Endothelial cell of umbilical vein (primary cell): ENCODE results near the gene POLR2B. TPM values are rescaled to one million over a fixed set of nuclear protein-coding genes. Genes with fewer than 3 reads are reported as not detected.

Experiments
- BruUV-seq: library from RNA; stranded (reverse); fragments of 400-500 nt; replicated peaks from 2 replicates; lab custom pipeline; 2021; lab: Mats Ljungman, UMichigan
- CTCF ChIA-PET: fragments of 300-600, 350-600 bp; sonication (Branson Sonifier 250); formaldehyde crosslinking; loops from one replicate; lab custom pipeline; 2021; ENCODE audit warnings: antibody characterized with exemption, inconsistent platforms; lab: Charles Lee
- POLR2A ChIA-PET: fragments of 300-600, 350-600 bp; sonication (Branson Sonifier 250); formaldehyde crosslinking; loops from one replicate; lab custom pipeline; 2021; ENCODE audit warnings: antibody characterized with exemption, inconsistent platforms; lab: Charles Lee
- DNase-seq: peaks from one replicate; pipeline ENCODE4 v3.0.0-alpha.2; 2011; ENCODE audit warnings: low read depth, low spot score
- FAIRE-seq: peaks from 2 replicates; lab custom pipeline; 2011; peaks lifted over from hg19 to GRCh38; lab: Jason Lieb, UNC
- H2AFZ ChIP-seq: 2 replicates; pipeline ENCODE4 v1.6.0; 2012; ENCODE audit warnings: low read depth, low read length, control low read depth, inconsistent platforms
- H3K27ac ChIP-seq: 2 replicates; pipeline ENCODE4 v1.5.1; 2011; ENCODE audit warnings: low read depth, mild to moderate bottlenecking, control low read depth, low read length, moderate library complexity; ENCODE audit not compliant: insufficient read depth
- H3K27me3 ChIP-seq, 2 experiments: 2 replicates each; pipeline versions ENCODE4 v1.6.0 to v1.6.1; 2011; ENCODE audit warnings: low read length in 2 of 2, mixed read lengths in 1 of 2; ENCODE audit not compliant: control insufficient read depth in 2 of 2, insufficient read depth in 2 of 2
- H3K36me3 ChIP-seq, 2 experiments: 2 replicates in 1 of 2; 3 replicates in 1 of 2; pipeline ENCODE4 v1.5.1; 2011; ENCODE audit warnings: low read length in 2 of 2, mild to moderate bottlenecking in 1 of 2, moderate library complexity in 1 of 2; ENCODE audit not compliant: control insufficient read depth in 2 of 2, insufficient read depth in 2 of 2; ENCODE audit errors: extremely low read depth in 1 of 2
- H3K4me1 ChIP-seq: 3 replicates; pipeline ENCODE4 v1.5.1; 2011; ENCODE audit warnings: mild to moderate bottlenecking, low read length; ENCODE audit not compliant: control insufficient read depth, insufficient read depth; ENCODE audit errors: extremely low read depth
- H3K4me2 ChIP-seq: 2 replicates; pipeline ENCODE4 v1.6.1; 2011; ENCODE audit warnings: low read length, control low read depth, mixed read lengths; ENCODE audit not compliant: insufficient read depth
- H3K4me3 ChIP-seq, 3 experiments: fragments of 200-600 bp in 1 of 3; sonication (generic), shearing (Covaris generic) in 1 of 3; replicated peaks in 1 of 3; 2 replicates each; pipeline ENCODE4 v1.5.1; 2011 to 2016; ENCODE audit warnings: control low read depth in 3 of 3, low read length in 3 of 3, mild to moderate bottlenecking in 2 of 3, inconsistent platforms in 1 of 3, low read depth in 1 of 3, moderate library complexity in 1 of 3; ENCODE audit not compliant: insufficient read depth in 1 of 3
- H3K79me2 ChIP-seq: 2 replicates; pipeline ENCODE4 v1.6.0; 2012; ENCODE audit warnings: low read length, inconsistent platforms; ENCODE audit not compliant: control insufficient read depth, insufficient read depth
- H3K9ac ChIP-seq: replicated peaks from 2 replicates; pipeline ENCODE3; 2011; ENCODE audit warnings: low read length, control low read depth; ENCODE audit not compliant: insufficient read depth; ENCODE audit errors: extremely low read depth
- H3K9me1 ChIP-seq: replicated peaks from 3 replicates; pipeline ENCODE4 v1.6.0; 2011; ENCODE audit warnings: mild to moderate bottlenecking, low read length; ENCODE audit not compliant: control insufficient read depth, insufficient read depth; ENCODE audit errors: extremely low read depth
- H3K9me3 ChIP-seq: replicated peaks from 2 replicates; pipeline ENCODE4 v1.5.1; 2012; ENCODE audit warnings: low read length, inconsistent platforms; ENCODE audit not compliant: control insufficient read depth, insufficient read depth
- H4K20me1 ChIP-seq: replicated peaks from 2 replicates; pipeline ENCODE3; 2011; ENCODE audit warnings: mild to moderate bottlenecking, low read length; ENCODE audit not compliant: control insufficient read depth, insufficient read depth; ENCODE audit errors: extremely low read depth
- EZH2 ChIP-seq: IDR thresholded peaks from 2 replicates; pipeline ENCODE4 v1.6.1; 2012; ENCODE audit warnings: borderline replicate concordance, low read depth, mild to moderate bottlenecking, moderate library complexity, low read length, inconsistent platforms; ENCODE audit not compliant: severe bottlenecking
- FOS ChIP-seq: IDR thresholded peaks from 2 replicates; pipeline ENCODE4 v1.6.1; 2011; ENCODE audit warnings: mild to moderate bottlenecking, low read length, moderate library complexity, borderline replicate concordance; ENCODE audit not compliant: insufficient read depth
- GATA2 ChIP-seq: IDR thresholded peaks from 2 replicates; pipeline ENCODE4 v1.7.0; 2011; ENCODE audit warnings: low read depth, mild to moderate bottlenecking, moderate library complexity, mixed read lengths, low read length; ENCODE audit not compliant: insufficient read length, insufficient read depth
- JUN ChIP-seq: IDR thresholded peaks from 2 replicates; pipeline ENCODE4 v1.6.1; 2011; ENCODE audit warnings: borderline replicate concordance, low read depth; ENCODE audit not compliant: insufficient read length, insufficient read depth
- MYC ChIP-seq: IDR thresholded peaks from one replicate; pipeline ENCODE4 v1.6.1; 2011; ENCODE audit warnings: mild to moderate bottlenecking, low read depth, low read length
- POLR2A ChIP-seq: IDR thresholded peaks from 2 replicates; pipeline ENCODE4 v1.6.1; 2012; ENCODE audit warnings: low read depth, mild to moderate bottlenecking, control low read depth, low read length
- POLR2AphosphoS5 ChIP-seq: IDR thresholded peaks from 2 replicates; pipeline ENCODE4 v1.6.1; 2012; ENCODE audit warnings: low read depth, mild to moderate bottlenecking, control low read depth, low read length, moderate library complexity; ENCODE audit not compliant: insufficient read depth
- dilution Hi-C: fragments of 300-500 bp; cut with MboI; formaldehyde crosslinking; loops from one replicate; pipeline ENCODE4 v1.15.0; 2019; ENCODE audit warnings: low sequenced_read_pairs; ENCODE audit not compliant: extremely low pct_ligation_motif_present
- intact Hi-C: fragments of 100-400 bp; cut with micrococcal nuclease; formaldehyde crosslinking; loops from one replicate; pipeline ENCODE4 v1.10.0; 2022
- polyA plus RNA-seq, 4 experiments: library from polyadenylated mRNA; depleted of rRNA in 3 of 4; stranded (reverse) in 3 of 4; unstranded in 1 of 4; fragments of >200 nt; gene quantifications; 2 replicates each; pipeline versions ENCODE4 v1.2.1 to v1.2.3, GENCODE V29; 2011 to 2012; ENCODE audit warnings: missing spikeins in 1 of 4
- total RNA-seq: library from RNA; stranded (reverse); gene quantifications from 2 replicates; pipeline ENCODE4 v1.2.3, GENCODE V29; 2021
- TF ChIP-seq, protein P1 (sequence below), 2 donors: IDR thresholded peaks; 1 replicate in 1 of 2; 2 replicates in 1 of 2; pipeline ENCODE4 v1.5.1; 2011; ENCODE audit warnings: low read length in 2 of 2, mild to moderate bottlenecking in 2 of 2, moderate library complexity in 2 of 2, control low read depth in 1 of 2, inconsistent platforms in 1 of 2, low read depth in 1 of 2; ENCODE audit not compliant: insufficient read depth in 1 of 2; ENCODE audit errors: extremely low read depth in 1 of 2
- TF ChIP-seq, protein P2 (sequence below): IDR thresholded peaks from 2 replicates; pipeline ENCODE4 v1.6.1; 2011; ENCODE audit not compliant: insufficient read depth, insufficient read length

POLR2B gene
- total and polyA plus RNA-seq, 2 donors (not counting 3 experiments of a cell fraction or from before 2014, with no cell fraction given): 75.5 to 148 TPM

DNA sequence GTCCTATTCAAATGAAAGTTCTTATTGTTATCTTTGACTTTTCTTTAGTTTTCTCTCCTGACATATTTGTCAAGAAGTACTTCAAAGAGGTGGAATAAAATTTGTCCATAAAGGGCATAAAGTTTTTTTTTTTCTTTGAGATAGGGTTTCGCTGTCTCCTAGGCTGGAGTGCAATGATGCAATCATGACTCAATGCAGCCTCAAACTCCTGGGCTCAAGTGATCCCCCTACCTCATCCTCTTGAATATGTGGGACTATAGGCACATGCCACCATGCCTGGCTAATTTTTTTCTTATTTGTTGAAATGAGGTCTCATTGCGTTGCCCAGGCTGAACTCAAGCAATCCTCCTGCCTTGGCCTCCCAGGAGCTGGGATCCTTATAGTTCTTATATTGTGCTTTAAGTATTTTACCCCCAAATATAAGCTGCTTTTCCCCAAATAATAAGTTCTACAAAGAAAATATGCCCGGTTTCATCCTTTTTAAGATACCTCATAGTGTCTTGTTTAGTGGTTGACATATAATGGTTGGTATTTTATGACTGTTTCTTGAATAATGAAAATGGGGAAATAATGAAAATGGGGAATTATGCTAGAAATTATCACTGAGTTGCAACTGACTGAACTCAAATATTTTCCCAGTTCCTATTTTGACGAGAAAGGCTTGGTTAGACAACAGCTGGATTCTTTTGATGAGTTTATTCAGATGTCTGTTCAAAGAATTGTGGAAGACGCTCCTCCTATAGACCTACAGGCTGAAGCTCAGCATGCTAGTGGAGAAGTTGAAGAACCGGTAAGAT lies 11.6 kb downstream of the POLR2B start:
- H3K9me3 ChIP-seq: no peaks in the 10 kb centered on the region
- H2AFZ ChIP-seq: no peak overlapping the region
- H3K36me3 ChIP-seq: peaks cover 4 to 28% of the 10 kb centered on the region in 2 experiments
- no peak overlapping the region for H3K4me2 ChIP-seq
- H3K27ac ChIP-seq: no peak overlapping the region
- TF ChIP-seq MYC: no peak
- TF ChIP-seq GATA2: no peak
- TF ChIP-seq POLR2A: no peak
- no peak for TF ChIP-seq EZH2
- TF ChIP-seq POLR2AphosphoS5: no peak
- TF ChIP-seq FOS: no peak
- TF ChIP-seq, protein P1, sequence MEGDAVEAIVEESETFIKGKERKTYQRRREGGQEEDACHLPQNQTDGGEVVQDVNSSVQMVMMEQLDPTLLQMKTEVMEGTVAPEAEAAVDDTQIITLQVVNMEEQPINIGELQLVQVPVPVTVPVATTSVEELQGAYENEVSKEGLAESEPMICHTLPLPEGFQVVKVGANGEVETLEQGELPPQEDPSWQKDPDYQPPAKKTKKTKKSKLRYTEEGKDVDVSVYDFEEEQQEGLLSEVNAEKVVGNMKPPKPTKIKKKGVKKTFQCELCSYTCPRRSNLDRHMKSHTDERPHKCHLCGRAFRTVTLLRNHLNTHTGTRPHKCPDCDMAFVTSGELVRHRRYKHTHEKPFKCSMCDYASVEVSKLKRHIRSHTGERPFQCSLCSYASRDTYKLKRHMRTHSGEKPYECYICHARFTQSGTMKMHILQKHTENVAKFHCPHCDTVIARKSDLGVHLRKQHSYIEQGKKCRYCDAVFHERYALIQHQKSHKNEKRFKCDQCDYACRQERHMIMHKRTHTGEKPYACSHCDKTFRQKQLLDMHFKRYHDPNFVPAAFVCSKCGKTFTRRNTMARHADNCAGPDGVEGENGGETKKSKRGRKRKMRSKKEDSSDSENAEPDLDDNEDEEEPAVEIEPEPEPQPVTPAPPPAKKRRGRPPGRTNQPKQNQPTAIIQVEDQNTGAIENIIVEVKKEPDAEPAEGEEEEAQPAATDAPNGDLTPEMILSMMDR (IDR thresholded peaks at IDR 0.05; ENCODE audit: extremely low read depth in 1 of 2, insufficient read depth in 1 of 2, low read depth in 1 of 2, low read length in 2 of 2): no peak
- no peak for TF ChIP-seq JUN
- TF ChIP-seq, protein P2, sequence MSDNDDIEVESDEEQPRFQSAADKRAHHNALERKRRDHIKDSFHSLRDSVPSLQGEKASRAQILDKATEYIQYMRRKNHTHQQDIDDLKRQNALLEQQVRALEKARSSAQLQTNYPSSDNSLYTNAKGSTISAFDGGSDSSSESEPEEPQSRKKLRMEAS: no peak
- no peak for DNase-seq
- H3K79me2 ChIP-seq: peaks cover 84% of the 10 kb centered on the region
- intact Hi-C loops (no loop called here), dilution Hi-C loops (no loop called here)
- H3K9ac ChIP-seq: no peak overlapping the region
- FAIRE-seq: no peak
- H4K20me1 ChIP-seq: no peaks in the 10 kb centered on the region
- POLR2A ChIA-PET: no interaction called here
- H3K4me3 ChIP-seq: no peak overlapping the region
- BruUV-seq: no TSS peak
- no peaks in the 10 kb centered on the region for H3K9me1 ChIP-seq
- H3K27me3 ChIP-seq: no peaks in the 10 kb centered on the region
- peaks cover 4% of the 10 kb centered on the region for H3K4me1 ChIP-seq
- CTCF ChIA-PET: interaction anchor here (1.4 kb wide), 1 partner anchor 10 kb away, joined by 5 read pairs; no protein-coding TSS in a partner anchor
